GM10266 (cell line): ENCODE measurements around the gene MAMDC2.

ENCODE experiments used
- DNase-seq: peaks from one replicate; pipeline ENCODE4 v3.0.0; 2012; ENCODE audit errors: extremely low spot score
- CTCF ChIP-seq: IDR thresholded peaks from 2 replicates; pipeline ENCODE4 v1.5.1; 2012; ENCODE audit warnings: mild to moderate bottlenecking, low read depth; ENCODE audit not compliant: control insufficient read depth, insufficient read depth; ENCODE audit errors: missing control alignments

The MAMDC2 gene

DNA sequence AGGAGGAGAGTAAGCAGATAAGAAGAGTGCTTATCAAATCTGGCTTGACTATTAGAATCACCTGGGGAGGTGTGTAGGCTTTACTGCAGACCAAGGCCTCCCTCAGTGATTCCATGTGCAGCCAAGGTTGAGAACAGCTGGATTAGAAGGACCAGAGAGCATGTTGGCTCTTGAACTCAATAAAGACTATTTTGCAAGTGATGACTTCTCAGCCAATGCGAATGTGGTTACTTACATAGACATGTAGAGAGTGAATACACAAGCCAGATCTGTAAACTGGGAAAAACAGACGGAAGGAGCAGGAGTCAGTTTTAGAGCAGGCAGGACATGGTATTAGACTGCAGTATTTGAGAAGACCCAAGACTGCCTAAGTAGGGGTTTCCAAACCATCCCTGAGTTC is 48.5 kb downstream of the MAMDC2 start:
- no peak for DNase-seq
- no peak for TF ChIP-seq CTCF

DNA sequence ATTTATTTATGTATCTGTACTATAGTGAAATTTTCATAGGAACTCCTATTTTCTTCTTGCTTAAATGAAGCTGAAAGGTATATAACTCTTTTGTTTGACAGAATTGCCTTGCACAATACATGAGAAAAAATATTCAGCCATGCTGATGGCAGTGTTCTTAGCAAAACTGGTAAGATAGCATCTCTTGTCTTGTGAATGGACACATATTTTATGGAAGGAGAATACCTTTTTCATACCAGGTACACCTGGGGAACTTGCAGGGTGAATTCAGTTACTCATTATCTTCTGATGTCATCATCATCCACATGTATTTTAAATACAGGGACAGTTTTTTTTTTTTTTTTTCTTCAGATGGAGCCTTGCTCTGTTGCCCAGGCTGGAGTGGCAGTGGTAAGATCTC is 49.4 kb downstream of the MAMDC2 start:
- TF ChIP-seq CTCF = no peak
- no peak for DNase-seq

GRCh38 chr9:70093944-70094343 is 50.3 kb downstream of the MAMDC2 start:
- TF ChIP-seq CTCF = no peak
- no peak for DNase-seq

DNA sequence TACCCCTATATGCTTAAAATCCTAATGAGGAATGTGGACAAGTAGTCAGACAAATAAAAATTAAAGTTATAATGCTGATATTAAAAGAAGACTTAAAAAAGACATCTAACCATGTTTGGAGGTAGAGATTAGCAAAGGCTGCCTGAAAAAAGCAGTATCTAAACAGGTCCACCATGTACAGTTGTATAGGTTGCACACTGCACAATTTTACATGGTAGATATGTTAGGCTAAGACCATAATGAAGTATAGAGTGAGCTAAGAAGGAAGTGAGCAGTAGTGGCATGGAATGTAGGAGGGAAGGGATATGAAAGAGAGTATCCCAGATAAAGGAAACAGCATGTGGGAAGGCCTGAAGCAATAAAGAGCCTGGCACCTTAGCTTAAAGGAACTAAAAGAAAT is 51.1 kb downstream of the MAMDC2 start:
- no peak for DNase-seq
- TF ChIP-seq CTCF = no peak

DNA sequence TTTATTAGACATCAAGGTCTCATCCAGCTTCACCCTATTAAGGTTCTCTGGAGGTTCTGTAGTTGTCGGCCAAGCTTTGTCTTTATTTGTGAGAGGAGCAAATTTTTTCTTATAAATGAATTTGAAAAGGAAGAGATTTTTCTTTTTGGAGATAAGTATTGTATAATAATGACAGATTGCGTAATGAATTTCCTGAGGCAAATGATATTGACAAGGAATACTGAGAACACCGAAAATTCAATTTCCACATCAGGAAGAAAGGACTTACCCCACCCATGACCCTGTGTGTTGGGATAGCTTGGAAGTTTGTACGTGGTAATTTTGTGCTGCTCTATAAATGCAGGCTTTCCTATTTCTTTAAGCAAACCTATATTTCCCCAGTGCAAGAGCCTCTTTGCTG is 53.5 kb downstream of the MAMDC2 start:
- TF ChIP-seq CTCF = no peak
- no peak for DNase-seq

DNA sequence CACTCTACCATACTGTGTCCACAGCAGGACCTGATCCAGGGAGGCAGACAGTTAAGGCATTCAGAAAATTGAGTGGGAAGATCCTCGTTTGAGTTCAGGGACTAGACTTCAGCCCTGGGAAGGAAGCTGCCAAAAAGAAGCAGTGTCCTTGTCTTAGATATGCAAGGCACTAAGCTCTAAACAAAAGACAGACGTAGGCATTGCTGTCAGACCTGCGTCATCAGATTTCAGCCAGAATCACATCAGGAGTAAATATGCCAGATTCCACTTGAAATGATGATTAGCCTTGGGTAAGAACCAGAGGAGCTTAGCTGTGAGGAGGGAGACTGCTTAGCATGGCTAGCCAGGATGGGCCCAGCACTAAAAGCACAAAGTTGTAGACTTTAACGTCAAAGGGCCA is 56.7 kb downstream of the MAMDC2 start:
- no peak for TF ChIP-seq CTCF
- DNase-seq = no peak

DNA sequence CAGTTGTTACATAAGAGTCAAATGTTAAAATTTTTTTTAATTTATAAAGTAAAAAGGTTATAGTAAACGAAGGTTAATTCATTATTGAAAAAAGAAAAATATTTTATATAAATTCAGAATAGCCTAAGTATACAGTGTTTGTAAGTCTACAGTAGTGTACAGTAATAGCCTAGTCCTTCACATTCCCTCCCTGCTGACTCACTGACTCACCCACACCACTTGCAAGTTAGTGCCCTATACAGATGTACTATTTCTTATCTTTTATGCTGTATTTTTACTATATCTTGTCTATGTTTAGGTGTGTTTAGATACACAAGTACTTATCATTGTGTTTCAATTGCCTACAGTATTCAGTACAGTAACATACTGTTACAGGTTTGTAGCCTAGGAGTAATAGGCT is 57.6 kb downstream of the MAMDC2 start:
- no peak for DNase-seq
- no peak for TF ChIP-seq CTCF
